Liver (tissue), 9 donors: Measurements from ENCODE around the gene RBM23. TPM values are rescaled to one million over a fixed set of nuclear protein-coding genes. Genes with fewer than 3 reads are reported as not detected.

Experiments
- DNase-seq: peaks from one replicate; pipeline ENCODE4 v3.0.0-alpha.2; 2017; ENCODE audit warnings: low spot score
- H3K27ac ChIP-seq, 2 donors: one replicate each; pipeline ENCODE4 v1.7.0; 2013; ENCODE audit warnings: inconsistent platforms in 2 of 2, low read length in 2 of 2, control low read depth in 1 of 2, low read depth in 1 of 2, mild to moderate bottlenecking in 1 of 2
- H3K27me3 ChIP-seq, 4 donors: one replicate each; pipeline versions ENCODE4 v1.6.1 to v1.7.0; 2013; ENCODE audit warnings: low read length in 3 of 4, inconsistent platforms in 1 of 4, mild to moderate bottlenecking in 1 of 4, moderate library complexity in 1 of 4; ENCODE audit not compliant: control insufficient read depth in 4 of 4, insufficient read depth in 4 of 4
- H3K36me3 ChIP-seq, 4 donors: one replicate each; pipeline versions ENCODE4 v1.6.1 to v1.7.0; 2013; ENCODE audit warnings: low read length in 3 of 4, mild to moderate bottlenecking in 3 of 4, low read depth in 1 of 4, moderate library complexity in 1 of 4; ENCODE audit not compliant: control insufficient read depth in 4 of 4, insufficient read depth in 3 of 4
- H3K4me1 ChIP-seq, 4 donors: one replicate each; pipeline versions ENCODE4 v1.6.1 to v1.7.0; 2013; ENCODE audit warnings: low read length in 3 of 4, mild to moderate bottlenecking in 3 of 4, moderate library complexity in 1 of 4; ENCODE audit not compliant: control insufficient read depth in 4 of 4, insufficient read depth in 4 of 4
- H3K4me3 ChIP-seq, 3 donors: one replicate each; pipeline versions ENCODE4 v1.6.1 to v1.7.0; 2013; ENCODE audit warnings: low read length in 3 of 3, control low read depth in 1 of 3, low read depth in 1 of 3, mild to moderate bottlenecking in 1 of 3
- H3K9ac ChIP-seq, 2 donors: one replicate each; pipeline ENCODE4 v1.7.0; 2013; ENCODE audit warnings: low read length in 2 of 2, mild to moderate bottlenecking in 2 of 2, moderate library complexity in 2 of 2, control low read depth in 1 of 2, low read depth in 1 of 2
- H3K9me3 ChIP-seq, 4 donors: one replicate each; pipeline versions ENCODE4 v1.6.1 to v1.7.0; 2013; ENCODE audit warnings: low read length in 3 of 4; ENCODE audit not compliant: control insufficient read depth in 4 of 4
- CTCF ChIP-seq: fragments of 150-350 bp; IDR thresholded peaks from 2 replicates; pipeline ENCODE4 v1.5.1; 2017; ENCODE audit warnings: improper control_type of control experiment, low read depth, low read length; ENCODE audit not compliant: missing input control
- EGR1 ChIP-seq, 2 donors: IDR thresholded peaks; 2 replicates each; pipeline ENCODE4 v1.6.1; 2016 to 2018; ENCODE audit warnings: antibody characterized with exemption in 2 of 2, low read depth in 2 of 2
- HNF4A ChIP-seq, 2 donors: conservative IDR thresholded peaks; 2 replicates each; pipeline ENCODE4 v1.6.1; 2016; ENCODE audit warnings: antibody characterized with exemption in 2 of 2, mild to moderate bottlenecking in 2 of 2
- JUND ChIP-seq, 2 donors: IDR thresholded peaks; 2 replicates each; pipeline ENCODE4 v1.6.1; 2016; ENCODE audit warnings: antibody characterized with exemption in 2 of 2
- MAX ChIP-seq: IDR thresholded peaks from 2 replicates; pipeline ENCODE4 v1.6.1; 2016; ENCODE audit warnings: antibody characterized with exemption
- RAD21 ChIP-seq, 2 donors: IDR thresholded peaks; 2 replicates each; pipeline ENCODE4 v1.6.1; 2016; ENCODE audit warnings: antibody characterized with exemption in 2 of 2, mild to moderate bottlenecking in 2 of 2
- RXRA ChIP-seq, 2 donors: IDR thresholded peaks; 2 replicates each; pipeline ENCODE4 v1.6.1; 2017 to 2018; ENCODE audit warnings: antibody characterized with exemption in 2 of 2, mild to moderate bottlenecking in 1 of 2
- SP1 ChIP-seq: IDR thresholded peaks from 2 replicates; pipeline ENCODE4 v1.6.1; 2018; ENCODE audit warnings: antibody characterized with exemption, mild to moderate bottlenecking
- TAF1 ChIP-seq: conservative IDR thresholded peaks from 2 replicates; pipeline ENCODE4 v1.6.1; 2016; ENCODE audit warnings: antibody characterized with exemption, mild to moderate bottlenecking
- YY1 ChIP-seq: IDR thresholded peaks from 2 replicates; pipeline ENCODE4 v1.6.1; 2016; ENCODE audit warnings: antibody characterized with exemption, mild to moderate bottlenecking
- ZBTB33 ChIP-seq: IDR thresholded peaks from 2 replicates; pipeline ENCODE4 v1.6.1; 2016; ENCODE audit warnings: antibody characterized with exemption
- WGBS: extraction: QIAGEN DNeasy Blood & Tissue Kit; methylation state at CpG from one replicate; pipeline ENCODE4 v1.1.7; 2013; 5-methylcytosine and 5-hydroxymethylcytosine counted together
- polyA plus RNA-seq, 2 donors: library from polyadenylated mRNA; stranded (reverse) in 1 of 2; unstranded in 1 of 2; fragments of 200-250 nt in 1 of 2; fragments of >200 nt in 1 of 2; fragmentation: Nextera tagmentation in 1 of 2; extraction: Ambion mirVana in 1 of 2; gene quantifications; one replicate each; pipeline versions ENCODE4 v1.2.1 to v1.2.3, GENCODE V29; 2013 to 2015
- total RNA-seq, 2 donors: library from RNA; depleted of rRNA; stranded (reverse); fragments of >200 nt; gene quantifications; one replicate each; pipeline ENCODE4 v1.2.3, GENCODE V29; 2014
- donor health status: healthy.
- donor health status: healthy.
- donor health status: healthy.
- donor health status: healthy.
- donor health status: healthy.

Gene RBM23
- total and polyA plus RNA-seq, 4 donors: 22.3 to 242 (median 31.4) TPM

GRCh38 chr14:22875003-22875747 lies 43.8 kb downstream of the RBM23 start:
- WGBS: 97% methylated on average over 15 of the region's 15 CpGs
- TF ChIP-seq YY1: no peak
- TF ChIP-seq EGR1 (IDR thresholded peaks at IDR 0.05; ENCODE audit: low read depth in 2 of 2): no peak
- TF ChIP-seq ZBTB33: no peak
- Histone ChIP-seq H3K27ac (no peak overlapping the region), H3K4me1 (peaks cover 2 to 15% (median 9%) of the 10 kb centered on the region in 4 donors), H3K9ac (no peak overlapping the region), H3K4me3 (no peak overlapping the region), H3K36me3 (peaks cover 8 to 54% (median 43%) of the 10 kb centered on the region in 4 donors), H3K27me3 (no peaks in the 10 kb centered on the region), H3K9me3 (no peaks in the 10 kb centered on the region)
- DNase-seq: no peak

- peak overlapping the region; percentile 83 to 95 (median 94) for H3K4me3 ChIP-seq
- no peaks in the 10 kb centered on the region for H3K27me3 ChIP-seq
- peaks cover 8 to 40% (median 34%) of the 10 kb centered on the region in 4 donors for H3K36me3 ChIP-seq
- H3K9me3 ChIP-seq: no peaks in the 10 kb centered on the region
- DNase-seq: no peak
- H3K27ac ChIP-seq: peak overlapping the region; percentile 98 to 99
- peaks cover 2 to 15% (median 9%) of the 10 kb centered on the region in 4 donors for H3K4me1 ChIP-seq
- TF ChIP-seq SP1 (no peak), CTCF (no peak), TAF1 (no peak)
- 58% methylated on average over 10 of the region's 10 CpGs for WGBS
- peak overlapping the region; percentile 47 to 70 for H3K9ac ChIP-seq
Observed at GRCh38 chr14:22872833-22873520, 46.0 kb downstream of the RBM23 start.

- TF ChIP-seq MAX: no peak
- TF ChIP-seq RAD21 (IDR thresholded peaks at IDR 0.05): peak; percentile 86 to 87
- peak in 1 of 2 donors; percentile 18 for TF ChIP-seq HNF4A (conservative IDR thresholded peaks at IDR 0.05)
- peak; percentile 95 for TF ChIP-seq CTCF
- peak in 1 of 2 donors; percentile 15 for TF ChIP-seq RXRA (IDR thresholded peaks at IDR 0.05)
- TF ChIP-seq JUND (IDR thresholded peaks at IDR 0.05): no peak
Observed at GRCh38 chr14:22872033-22872832, 46.7 kb downstream of the RBM23 start.

More at GRCh38 chr14:22872033-22872832, 46.7 kb downstream of the RBM23 start:
- Histone ChIP-seq H3K4me3 (peak overlapping the region; percentile 83 to 95 (median 94)), H3K27me3 (no peaks in the 10 kb centered on the region), H3K9me3 (no peaks in the 10 kb centered on the region), H3K27ac (peak overlapping the region; percentile 98 to 99), H3K4me1 (peaks cover 2 to 15% (median 9%) of the 10 kb centered on the region in 4 donors), H3K36me3 (peaks cover 8 to 33% (median 27%) of the 10 kb centered on the region in 4 donors), H3K9ac (peak overlapping the region; percentile 70 to 75)
- DNase-seq: peak; percentile 88
- WGBS: under 1% methylated on average over 45 of the region's 45 CpGs
